GOT3 (cell line): ENCODE measurements around the gene PTCSC3.

Experiments used
- DNase-seq: peaks from one replicate; lab custom pipeline; 2025; ENCODE audit warnings: mixed read lengths; lab: John Stamatoyannopoulos, UW

The PTCSC3 gene

GRCh38 chr14:36176524-36176923 is at the start of gene PTCSC3:
TSS of gene PTCSC3 (minus strand) at chr14:36176722.
- no peak for DNase-seq

GRCh38 chr14:36226164-36226563 is 49.6 kb upstream of the PTCSC3 start:
- DNase-seq = no peak

GRCh38 chr14:36224176-36224575 is 47.7 kb upstream of the PTCSC3 start:
- no peak for DNase-seq

- DNase-seq = no peak
These were observed 47.0 kb upstream of the PTCSC3 start for GRCh38 chr14:36223558-36223957.

- DNase-seq = no peak
These were observed 46.5 kb upstream of the PTCSC3 start for GRCh38 chr14:36222952-36223468.

GRCh38 chr14:36222337-36222736 is 45.8 kb upstream of the PTCSC3 start:
- DNase-seq = no peak

GRCh38 chr14:36221112-36221511 is 44.6 kb upstream of the PTCSC3 start:
- DNase-seq = no peak

- no peak for DNase-seq
These were observed 41.2 kb upstream of the PTCSC3 start for GRCh38 chr14:36217732-36218131.

GRCh38 chr14:36217027-36217426 is 40.5 kb upstream of the PTCSC3 start:
- DNase-seq = no peak

GRCh38 chr14:36215217-36215598 is 38.7 kb upstream of the PTCSC3 start:
- DNase-seq = no peak

GRCh38 chr14:36214476-36215216 is 38.1 kb upstream of the PTCSC3 start:
- DNase-seq = no peak

GRCh38 chr14:36212987-36213386 is 36.5 kb upstream of the PTCSC3 start:
- no peak for DNase-seq

- no peak for DNase-seq
These were observed 36.1 kb upstream of the PTCSC3 start for GRCh38 chr14:36212577-36212976.

GRCh38 chr14:36208690-36209278 is 32.3 kb upstream of the PTCSC3 start:
- DNase-seq = no peak

GRCh38 chr14:36207500-36207899 is 31.0 kb upstream of the PTCSC3 start:
- DNase-seq = no peak

GRCh38 chr14:36204461-36205073 is 28.0 kb upstream of the PTCSC3 start:
- no peak for DNase-seq

GRCh38 chr14:36198378-36198777 is 21.9 kb upstream of the PTCSC3 start:
- no peak for DNase-seq

- DNase-seq = no peak
These were observed 18.1 kb upstream of the PTCSC3 start for GRCh38 chr14:36194663-36195062.

GRCh38 chr14:36192530-36192929 is 16.0 kb upstream of the PTCSC3 start:
- DNase-seq = no peak

- no peak for DNase-seq
These were observed 6.9 kb upstream of the PTCSC3 start for GRCh38 chr14:36183402-36183801.

GRCh38 chr14:36181417-36181816 is 4.9 kb upstream of the PTCSC3 start:
- DNase-seq = no peak

GRCh38 chr14:36177489-36177888 is 967 bp upstream of the PTCSC3 start:
- DNase-seq = no peak

- DNase-seq = no peak
These were observed 1.6 kb downstream of the PTCSC3 start for GRCh38 chr14:36174767-36175424.
